ENCODE results near the gene RPUSD4. TPM values are rescaled to one million over a fixed set of nuclear protein-coding genes. Genes with fewer than 3 reads are reported as not detected.

The RPUSD4 gene
- total and polyA plus RNA-seq, 10 of the 15 experiments (the other 5 are each of a cell fraction or from before 2014, with no cell fraction given) = 24.5 to 47.6 (median 31.7) TPM

GRCh38 chr11:126174816-126175215 is 36.6 kb downstream of the RPUSD4 start:
- Histone ChIP-seq H3K27me3 (replicated peaks in 1 of 2; ENCODE audit: control insufficient read depth in 2 of 2, insufficient read depth in 2 of 2, low read length in 1 of 2) (no peaks in the 10 kb centered on the region), H3K36me3 (ENCODE audit: control insufficient read depth in 2 of 2, insufficient read depth in 2 of 2, low read length in 1 of 2) (no peaks in the 10 kb centered on the region), H3K79me2 (ENCODE audit: control insufficient read depth, insufficient read depth, low read length) (no peaks in the 10 kb centered on the region), H3K4me3 (no peak overlapping the region), H4K20me1 (ENCODE audit: control insufficient read depth, insufficient read depth) (no peaks in the 10 kb centered on the region), H2AFZ (ENCODE audit: control insufficient read depth, low read depth, low read length) (no peak overlapping the region), H3K4me2 (ENCODE audit: control insufficient read depth, insufficient read depth) (no peak overlapping the region), H3K27ac (ENCODE audit: control insufficient read depth, insufficient read depth) (no peak overlapping the region), H3K9ac (ENCODE audit: control insufficient read depth, insufficient read depth, low read length) (no peak overlapping the region), H3K4me1 (ENCODE audit: control insufficient read depth, insufficient read depth, low read length) (no peaks in the 10 kb centered on the region; the same call in 1 of the 2 replicates), H3K9me3 (replicated peaks; ENCODE audit: control insufficient read depth, insufficient read depth, low read length) (no peaks in the 10 kb centered on the region)
- CTCF ChIA-PET = interaction anchor here (0.6 kb wide), 1 partner anchor 109 kb away, joined by 3 read pairs; no protein-coding TSS in a partner anchor
- DNase-seq (ENCODE audit: low read depth, low spot score) (no peak), ATAC-seq (no peak), FAIRE-seq (no peak)
- RAD21 ChIA-PET (ENCODE audit: unreplicated experiment) = no interaction called here
- intact Hi-C loops (cut with micrococcal nuclease; ENCODE audit: unreplicated experiment) (no loop called here), in situ Hi-C loops (cut with MboI) (no loop called here)
- TF ChIP-seq STAT1 (conservative IDR thresholded peaks at IDR 0.05) (no peak), CEBPB (IDR thresholded peaks at IDR 0.05; ENCODE audit: borderline replicate concordance in 1 of 2, low read depth in 2 of 2, low read length in 2 of 2) (no peak), RBBP5 (conservative IDR thresholded peaks at IDR 0.05) (no peak), IKZF1 (conservative IDR thresholded peaks at IDR 0.05) (no peak), IRF4 (IDR thresholded peaks at IDR 0.05; ENCODE audit: low read depth, low read length) (no peak), FOXK2 (IDR thresholded peaks at IDR 0.05) (no peak), MXI1 (IDR thresholded peaks at IDR 0.05; ENCODE audit: low read depth, low read length) (no peak), ZZZ3 (IDR thresholded peaks at IDR 0.05; ENCODE audit: control insufficient read depth, insufficient read length, low read depth) (no peak), YBX1 (IDR thresholded peaks at IDR 0.05) (no peak), SREBF1 (IDR thresholded peaks at IDR 0.05; ENCODE audit: low read length) (no peak)
- TF ChIP-seq, protein P1, sequence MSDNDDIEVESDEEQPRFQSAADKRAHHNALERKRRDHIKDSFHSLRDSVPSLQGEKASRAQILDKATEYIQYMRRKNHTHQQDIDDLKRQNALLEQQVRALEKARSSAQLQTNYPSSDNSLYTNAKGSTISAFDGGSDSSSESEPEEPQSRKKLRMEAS (IDR thresholded peaks at IDR 0.05; ENCODE audit: low read depth, low read length) = no peak
- TF ChIP-seq, protein P2, sequence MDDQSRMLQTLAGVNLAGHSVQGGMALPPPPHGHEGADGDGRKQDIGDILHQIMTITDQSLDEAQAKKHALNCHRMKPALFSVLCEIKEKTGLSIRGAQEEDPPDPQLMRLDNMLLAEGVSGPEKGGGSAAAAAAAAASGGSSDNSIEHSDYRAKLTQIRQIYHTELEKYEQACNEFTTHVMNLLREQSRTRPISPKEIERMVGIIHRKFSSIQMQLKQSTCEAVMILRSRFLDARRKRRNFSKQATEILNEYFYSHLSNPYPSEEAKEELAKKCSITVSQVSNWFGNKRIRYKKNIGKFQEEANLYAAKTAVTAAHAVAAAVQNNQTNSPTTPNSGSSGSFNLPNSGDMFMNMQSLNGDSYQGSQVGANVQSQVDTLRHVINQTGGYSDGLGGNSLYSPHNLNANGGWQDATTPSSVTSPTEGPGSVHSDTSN (IDR thresholded peaks at IDR 0.05; ENCODE audit: insufficient replicate concordance, low read depth, low read length) = no peak
- TF ChIP-seq, protein P3, sequence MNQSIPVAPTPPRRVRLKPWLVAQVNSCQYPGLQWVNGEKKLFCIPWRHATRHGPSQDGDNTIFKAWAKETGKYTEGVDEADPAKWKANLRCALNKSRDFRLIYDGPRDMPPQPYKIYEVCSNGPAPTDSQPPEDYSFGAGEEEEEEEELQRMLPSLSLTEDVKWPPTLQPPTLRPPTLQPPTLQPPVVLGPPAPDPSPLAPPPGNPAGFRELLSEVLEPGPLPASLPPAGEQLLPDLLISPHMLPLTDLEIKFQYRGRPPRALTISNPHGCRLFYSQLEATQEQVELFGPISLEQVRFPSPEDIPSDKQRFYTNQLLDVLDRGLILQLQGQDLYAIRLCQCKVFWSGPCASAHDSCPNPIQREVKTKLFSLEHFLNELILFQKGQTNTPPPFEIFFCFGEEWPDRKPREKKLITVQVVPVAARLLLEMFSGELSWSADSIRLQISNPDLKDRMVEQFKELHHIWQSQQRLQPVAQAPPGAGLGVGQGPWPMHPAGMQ (IDR thresholded peaks at IDR 0.05; ENCODE audit: borderline replicate concordance) = no peak
- POLR2A ChIA-PET = no interaction called here
- WGBS (ENCODE audit: insufficient coverage, insufficient replicate concordance, low lambda C conversion rate, missing lambda C conversion rate) = 43% methylated on average over 7 of the region's 7 CpGs
- BruUV-seq (replicated peaks) = no TSS peak
- SMC1A ChIA-PET (ENCODE audit: uncharacterized antibody, unreplicated experiment) = no interaction called here

Measured in GM12878 (cell line).